Hepatocyte (in vitro differentiated cells): ENCODE data around the gene LOC101059915.

Experiments used
- DNase-seq: peaks from one replicate; pipeline ENCODE4 v3.0.0-alpha.2; 2016; ENCODE audit warnings: low spot score
- H2AFZ ChIP-seq: fragments of 200-600 bp; sonication (generic); 2 replicates; pipeline ENCODE4 v1.6.0; 2016; ENCODE audit warnings: antibody characterized with exemption, mild to moderate bottlenecking
- H3K27ac ChIP-seq: fragments of 200-600 bp; sonication (generic); 2 replicates; pipeline ENCODE4 v1.5.1; 2016; ENCODE audit warnings: mild to moderate bottlenecking
- H3K27me3 ChIP-seq: fragments of 200-600 bp; sonication (generic); 2 replicates; pipeline ENCODE4 v1.6.1; 2016
- H3K36me3 ChIP-seq: fragments of 200-600 bp; sonication (generic); replicated peaks from 2 replicates; pipeline ENCODE4 v1.5.1; 2016; ENCODE audit warnings: low read depth; ENCODE audit not compliant: insufficient read depth
- H3K4me1 ChIP-seq: fragments of 200-600 bp; sonication (generic); 2 replicates; pipeline ENCODE4 v1.5.1; 2016; ENCODE audit warnings: mild to moderate bottlenecking, moderate library complexity; ENCODE audit not compliant: insufficient read depth
- H3K4me2 ChIP-seq: fragments of 200-600 bp; sonication (generic); 2 replicates; pipeline ENCODE4 v1.6.0; 2016
- H3K4me3 ChIP-seq: fragments of 200-600 bp; sonication (generic); 2 replicates; pipeline ENCODE4 v1.5.1; 2016; ENCODE audit warnings: mild to moderate bottlenecking
- H3K79me2 ChIP-seq: fragments of 200-600 bp; sonication (generic); 2 replicates; pipeline ENCODE4 v1.6.0; 2017; ENCODE audit warnings: mild to moderate bottlenecking
- H3K9me2 ChIP-seq: fragments of 200-600 bp; sonication (generic); replicated peaks from 2 replicates; pipeline ENCODE4 v1.6.0; 2017; ENCODE audit warnings: mild to moderate bottlenecking; ENCODE audit not compliant: insufficient read depth
- H3K9me3 ChIP-seq: fragments of 200-600 bp; sonication (generic); 2 replicates; pipeline ENCODE4 v1.5.1; 2016; ENCODE audit warnings: low read depth, mild to moderate bottlenecking
- H4K20me1 ChIP-seq: fragments of 200-600 bp; sonication (generic); 2 replicates; pipeline ENCODE4 v1.6.0; 2016; ENCODE audit warnings: mild to moderate bottlenecking; ENCODE audit not compliant: insufficient read depth, poor library complexity, severe bottlenecking
- CTCF ChIP-seq: fragments of 200-600 bp; sonication (generic); IDR thresholded peaks from 2 replicates; pipeline ENCODE4 v1.5.1; 2016; ENCODE audit warnings: antibody characterized with exemption, mild to moderate bottlenecking; ENCODE audit not compliant: poor library complexity
- EZH2 ChIP-seq: fragments of 200-600 bp; sonication (generic); IDR thresholded peaks from 2 replicates; pipeline ENCODE4 v1.6.1; 2016; ENCODE audit warnings: antibody characterized with exemption, mild to moderate bottlenecking, borderline replicate concordance
- EZH2phosphoT487 ChIP-seq: fragments of 200-600 bp; sonication (generic); IDR thresholded peaks from one replicate; pipeline ENCODE4 v1.6.1; 2018; ENCODE audit warnings: antibody characterized with exemption, mild to moderate bottlenecking, low read depth, moderate library complexity; ENCODE audit not compliant: unreplicated experiment, severe bottlenecking
- WGBS: methylation state at CpG from one replicate; pipeline ENCODE4 v1.1.6; 2016; ENCODE audit warnings: low lambda C conversion rate; ENCODE audit errors: missing lambda C conversion rate; 5-methylcytosine and 5-hydroxymethylcytosine counted together

Gene LOC101059915

DNA sequence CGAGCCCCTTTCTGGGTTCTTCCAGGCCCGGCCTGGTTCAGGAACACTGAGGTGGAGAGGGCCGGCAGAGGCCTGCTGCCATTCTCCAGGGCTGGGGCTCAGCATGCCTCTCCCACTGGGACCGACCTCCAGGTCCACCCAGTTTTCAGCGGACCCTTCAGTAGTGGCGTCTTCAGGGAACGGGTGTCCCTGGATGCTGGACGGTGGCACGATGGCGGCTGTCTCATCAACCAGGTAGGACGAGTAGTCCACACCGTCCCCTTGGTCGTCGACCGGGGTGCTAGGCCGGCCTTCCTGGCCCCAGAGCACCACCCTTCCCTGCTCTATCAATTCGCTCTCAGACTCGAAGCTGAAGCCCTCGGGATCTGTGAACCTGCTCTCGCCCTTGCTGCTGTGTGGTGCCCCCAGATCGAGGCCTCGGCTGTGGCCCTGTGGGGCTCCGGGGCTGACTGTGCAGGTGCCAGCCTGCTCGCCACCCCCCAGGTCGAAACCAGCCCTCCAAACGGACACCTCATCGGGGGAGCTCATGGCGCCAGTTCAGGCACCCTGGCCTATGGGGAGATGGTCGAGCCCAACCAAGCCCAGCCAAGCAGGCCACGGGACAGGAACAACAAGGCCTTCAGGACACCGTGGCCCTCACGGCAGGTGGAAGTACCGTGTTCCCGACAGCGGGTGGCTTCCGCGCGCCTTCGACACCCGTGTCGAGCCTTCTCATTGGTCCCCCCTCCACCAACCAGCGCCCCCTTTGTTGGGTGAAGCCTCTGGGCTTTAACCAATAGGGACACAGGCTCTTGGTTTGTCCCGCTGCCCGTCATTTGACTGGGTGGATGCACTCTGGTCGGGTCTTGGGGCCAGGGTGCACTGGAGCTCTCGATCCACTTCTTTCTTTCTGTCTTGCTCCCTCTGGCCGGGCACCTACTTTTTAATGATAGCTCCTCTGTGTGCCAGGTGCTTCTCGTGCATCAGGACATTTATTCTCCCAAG lies 814 bp upstream of the LOC101059915 start:
- no peak overlapping the region for H3K27ac ChIP-seq
- no peaks in the 10 kb centered on the region for H3K36me3 ChIP-seq
- no peaks in the 10 kb centered on the region for H3K4me1 ChIP-seq
- no peaks in the 10 kb centered on the region for H3K9me3 ChIP-seq
- H3K27me3 ChIP-seq = no peaks in the 10 kb centered on the region
- no peak overlapping the region for H3K4me3 ChIP-seq
- no peak for DNase-seq
- no peaks in the 10 kb centered on the region for H3K9me2 ChIP-seq
- H3K4me2 ChIP-seq = no peak overlapping the region
- 91% methylated on average over 44 of the region's 48 CpGs for WGBS
- H2AFZ ChIP-seq = no peak overlapping the region
- no peaks in the 10 kb centered on the region for H4K20me1 ChIP-seq
- TF ChIP-seq CTCF (no peak), EZH2 (no peak), EZH2phosphoT487 (no peak)
- H3K79me2 ChIP-seq = no peaks in the 10 kb centered on the region

GRCh38 chrX:71668248-71668595 lies 876 bp downstream of the LOC101059915 start:
- no peaks in the 10 kb centered on the region for H3K4me1 ChIP-seq
- H3K27me3 ChIP-seq = no peaks in the 10 kb centered on the region
- whole genome bisulfite sequencing = 89% methylated on average over 15 of the region's 16 CpGs
- H4K20me1 ChIP-seq = no peaks in the 10 kb centered on the region
- DNase-seq = no peak
- no peaks in the 10 kb centered on the region for H3K9me3 ChIP-seq
- H3K36me3 ChIP-seq = no peaks in the 10 kb centered on the region
- H3K9me2 ChIP-seq = no peaks in the 10 kb centered on the region
- H3K4me2 ChIP-seq = no peak overlapping the region
- H3K4me3 ChIP-seq = no peak overlapping the region
- H2AFZ ChIP-seq = no peak overlapping the region
- TF ChIP-seq EZH2phosphoT487 = no peak
- no peak for TF ChIP-seq CTCF
- TF ChIP-seq EZH2 = no peak
- no peaks in the 10 kb centered on the region for H3K79me2 ChIP-seq
- H3K27ac ChIP-seq = no peak overlapping the region

DNA sequence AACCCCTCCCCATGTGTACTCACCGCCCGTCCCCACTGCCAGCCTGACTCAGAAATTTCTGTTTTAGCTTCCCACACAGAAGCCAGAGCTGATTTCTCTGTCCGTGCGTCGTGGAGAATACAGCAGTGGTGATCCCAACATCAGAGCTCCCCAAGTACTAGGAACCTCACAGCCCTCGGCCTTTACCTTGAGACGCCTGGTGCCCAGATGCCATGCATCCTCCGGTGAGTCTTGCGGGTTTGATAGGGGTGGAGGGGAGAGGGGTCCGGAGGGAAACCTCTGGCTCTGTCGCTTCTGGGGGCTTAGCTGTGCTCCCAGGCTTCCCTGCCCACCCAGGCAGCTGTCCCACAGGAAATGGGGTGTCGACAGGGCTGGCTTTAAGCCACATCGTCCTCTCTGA lies 2.1 kb downstream of the LOC101059915 start:
- no peaks in the 10 kb centered on the region for H3K27me3 ChIP-seq
- H3K79me2 ChIP-seq = no peaks in the 10 kb centered on the region
- no peak overlapping the region for H3K27ac ChIP-seq
- 76% methylated on average over 13 of the region's 13 CpGs for WGBS
- H3K9me2 ChIP-seq = no peaks in the 10 kb centered on the region
- no peak for DNase-seq
- H4K20me1 ChIP-seq = no peaks in the 10 kb centered on the region
- H3K9me3 ChIP-seq = no peaks in the 10 kb centered on the region
- no peaks in the 10 kb centered on the region for H3K4me1 ChIP-seq
- no peak overlapping the region for H2AFZ ChIP-seq
- no peak overlapping the region for H3K4me2 ChIP-seq
- H3K4me3 ChIP-seq = no peak overlapping the region
- no peaks in the 10 kb centered on the region for H3K36me3 ChIP-seq
- TF ChIP-seq CTCF (no peak), EZH2 (no peak), EZH2phosphoT487 (no peak)
